ENCODE results near the gene ATP6V1E1. TPM values are rescaled to one million over a fixed set of nuclear protein-coding genes. Genes with fewer than 3 reads are reported as not detected.

Gene ATP6V1E1
- total and polyA plus RNA-seq, 9 of the 15 experiments (the other 6 are each of a cell fraction or from before 2014, with no cell fraction given): 122 to 249 (median 179) TPM

GRCh38 chr22:17674152-17674551 is 45.6 kb upstream of the ATP6V1E1 start (continued):
- TF ChIP-seq, protein P1, sequence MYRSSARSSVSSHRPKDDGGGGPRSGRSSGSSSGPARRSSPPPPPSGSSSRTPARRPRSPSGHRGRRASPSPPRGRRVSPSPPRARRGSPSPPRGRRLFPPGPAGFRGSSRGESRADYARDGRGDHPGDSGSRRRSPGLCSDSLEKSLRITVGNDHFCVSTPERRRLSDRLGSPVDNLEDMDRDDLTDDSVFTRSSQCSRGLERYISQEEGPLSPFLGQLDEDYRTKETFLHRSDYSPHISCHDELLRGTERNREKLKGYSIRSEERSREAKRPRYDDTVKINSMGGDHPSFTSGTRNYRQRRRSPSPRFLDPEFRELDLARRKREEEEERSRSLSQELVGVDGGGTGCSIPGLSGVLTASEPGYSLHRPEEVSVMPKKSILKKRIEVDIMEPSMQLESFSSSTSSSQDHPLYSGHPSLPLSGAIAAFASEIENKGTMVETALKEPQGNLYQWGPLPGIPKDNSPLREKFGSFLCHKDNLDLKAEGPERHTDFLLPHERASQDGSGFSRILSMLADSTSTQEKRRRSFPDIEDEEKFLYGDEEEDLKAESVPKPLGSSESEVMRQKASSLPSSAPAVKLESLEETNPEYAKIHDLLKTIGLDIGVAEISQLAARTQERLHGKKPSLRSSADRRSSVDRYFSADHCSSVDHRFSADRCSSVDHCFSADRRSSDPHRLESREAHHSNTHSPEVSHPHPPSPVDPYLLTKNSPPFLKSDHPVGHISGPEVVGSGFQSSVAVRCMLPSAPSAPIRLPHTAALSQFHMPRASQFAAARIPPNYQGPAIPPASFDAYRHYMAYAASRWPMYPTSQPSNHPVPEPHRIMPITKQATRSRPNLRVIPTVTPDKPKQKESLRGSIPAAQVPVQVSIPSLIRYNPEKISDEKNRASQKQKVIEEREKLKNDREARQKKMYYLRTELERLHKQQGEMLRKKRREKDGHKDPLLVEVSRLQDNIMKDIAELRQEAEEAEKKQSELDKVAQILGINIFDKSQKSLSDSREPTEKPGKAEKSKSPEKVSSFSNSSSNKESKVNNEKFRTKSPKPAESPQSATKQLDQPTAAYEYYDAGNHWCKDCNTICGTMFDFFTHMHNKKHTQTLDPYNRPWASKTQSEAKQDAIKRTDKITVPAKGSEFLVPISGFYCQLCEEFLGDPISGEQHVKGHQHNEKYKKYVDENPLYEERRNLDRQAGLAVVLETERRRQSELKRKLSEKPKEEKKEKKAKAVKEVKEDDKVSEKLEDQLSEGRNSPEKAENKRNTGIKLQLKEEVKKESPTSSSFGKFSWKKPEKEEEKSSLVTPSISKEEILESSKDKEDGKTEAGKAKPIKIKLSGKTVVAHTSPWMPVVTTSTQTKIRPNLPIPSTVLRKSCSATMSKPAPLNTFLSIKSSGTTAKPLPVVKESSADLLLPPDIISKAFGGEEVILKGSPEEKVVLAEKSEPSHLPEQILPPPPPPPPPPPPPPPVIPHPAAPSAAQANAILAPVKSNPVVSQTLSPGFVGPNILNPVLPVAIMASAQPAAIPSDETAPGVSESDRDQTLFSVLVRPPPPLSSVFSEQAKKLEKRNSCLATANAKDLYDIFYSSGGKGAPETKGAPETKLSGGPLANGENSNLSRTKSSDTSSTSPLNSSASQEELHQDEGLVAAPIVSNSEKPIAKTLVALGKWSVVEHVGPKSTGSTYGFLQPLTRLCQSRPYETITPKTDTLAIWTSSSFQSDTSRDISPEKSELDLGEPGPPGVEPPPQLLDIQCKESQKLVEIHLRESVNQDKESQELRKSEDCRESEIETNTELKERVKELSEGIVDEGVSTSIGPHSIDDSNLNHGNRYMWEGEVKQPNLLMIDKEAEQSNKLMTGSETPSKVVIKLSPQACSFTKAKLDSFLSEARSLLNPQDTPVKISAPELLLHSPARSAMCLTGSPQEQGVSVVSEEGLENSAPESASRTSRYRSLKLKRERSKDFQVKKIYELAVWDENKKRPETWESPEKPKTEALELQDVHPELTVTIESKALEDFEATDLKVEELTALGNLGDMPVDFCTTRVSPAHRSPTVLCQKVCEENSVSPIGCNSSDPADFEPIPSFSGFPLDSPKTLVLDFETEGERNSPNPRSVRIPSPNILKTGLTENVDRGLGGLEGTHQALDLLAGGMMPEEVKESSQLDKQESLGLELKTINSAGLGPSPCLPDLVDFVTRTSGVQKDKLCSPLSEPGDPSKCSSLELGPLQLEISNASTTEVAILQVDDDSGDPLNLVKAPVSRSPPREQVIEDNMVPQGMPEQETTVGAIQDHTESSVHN (IDR thresholded peaks at IDR 0.05; ENCODE audit: borderline replicate concordance in 1 of 2, low read depth in 1 of 2): no peak
- no peak for TF ChIP-seq HMG20B (CRISPR knock-in tag; IDR thresholded peaks at IDR 0.05)
- TF ChIP-seq ZNF23 (CRISPR knock-in tag; IDR thresholded peaks at IDR 0.05): no peak
- TF ChIP-seq RAD51 (IDR thresholded peaks at IDR 0.05; ENCODE audit: borderline replicate concordance, low read depth): no peak
- TF ChIP-seq ZNF707 (CRISPR knock-in tag; conservative IDR thresholded peaks at IDR 0.05): no peak
- TF ChIP-seq SMAD4 (CRISPR knock-in tag; conservative IDR thresholded peaks at IDR 0.05): peak; percentile 61; the same call in 1 of the 2 replicates
- no peak for TF ChIP-seq ZKSCAN1 (IDR thresholded peaks at IDR 0.05; ENCODE audit: low read depth, low read length)
